Vagina (tissue), 2 donors: Measurements from ENCODE around the gene PCA3.

Source experiments
- POLR2A ChIP-seq, 2 donors: fragments of 450-650 bp; IDR thresholded peaks; one replicate each; pipeline ENCODE4 v1.6.1; 2017; ENCODE audit warnings: antibody characterized with exemption in 2 of 2, mild to moderate bottlenecking in 2 of 2, moderate library complexity in 2 of 2
- TF ChIP-seq, protein P1 (sequence below), 3 experiments: fragments of 450-650 bp in 2 of 3; fragments of 200-600 bp in 1 of 3; sonication (generic) in 1 of 3; IDR thresholded peaks; one replicate each; pipeline ENCODE4 v1.5.1; 2017 to 2019; ENCODE audit warnings: antibody characterized with exemption in 3 of 3, mild to moderate bottlenecking in 2 of 3, moderate library complexity in 2 of 3

DNA sequence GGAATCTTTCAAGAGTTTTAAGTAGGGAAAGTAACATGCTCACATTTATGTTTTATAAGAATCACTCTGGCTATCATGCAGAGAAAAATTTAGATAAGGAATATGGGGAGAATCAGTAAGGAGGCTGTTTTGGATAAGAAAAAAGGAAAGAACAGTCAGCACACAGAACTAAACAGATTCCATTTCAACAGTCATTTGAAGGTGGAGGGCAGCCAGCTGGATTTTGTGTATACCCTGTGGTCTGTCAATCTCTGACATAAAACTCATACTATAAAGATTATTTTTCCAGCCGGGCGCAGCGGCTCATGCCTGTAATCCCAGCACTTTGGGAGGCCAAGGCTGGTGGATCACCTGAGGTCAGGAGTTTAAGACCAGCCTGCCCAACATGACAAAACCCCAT, 64.2 kb downstream of the PCA3 start:
- TF ChIP-seq, protein P1, sequence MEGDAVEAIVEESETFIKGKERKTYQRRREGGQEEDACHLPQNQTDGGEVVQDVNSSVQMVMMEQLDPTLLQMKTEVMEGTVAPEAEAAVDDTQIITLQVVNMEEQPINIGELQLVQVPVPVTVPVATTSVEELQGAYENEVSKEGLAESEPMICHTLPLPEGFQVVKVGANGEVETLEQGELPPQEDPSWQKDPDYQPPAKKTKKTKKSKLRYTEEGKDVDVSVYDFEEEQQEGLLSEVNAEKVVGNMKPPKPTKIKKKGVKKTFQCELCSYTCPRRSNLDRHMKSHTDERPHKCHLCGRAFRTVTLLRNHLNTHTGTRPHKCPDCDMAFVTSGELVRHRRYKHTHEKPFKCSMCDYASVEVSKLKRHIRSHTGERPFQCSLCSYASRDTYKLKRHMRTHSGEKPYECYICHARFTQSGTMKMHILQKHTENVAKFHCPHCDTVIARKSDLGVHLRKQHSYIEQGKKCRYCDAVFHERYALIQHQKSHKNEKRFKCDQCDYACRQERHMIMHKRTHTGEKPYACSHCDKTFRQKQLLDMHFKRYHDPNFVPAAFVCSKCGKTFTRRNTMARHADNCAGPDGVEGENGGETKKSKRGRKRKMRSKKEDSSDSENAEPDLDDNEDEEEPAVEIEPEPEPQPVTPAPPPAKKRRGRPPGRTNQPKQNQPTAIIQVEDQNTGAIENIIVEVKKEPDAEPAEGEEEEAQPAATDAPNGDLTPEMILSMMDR (IDR thresholded peaks at IDR 0.05) = no peak
- no peak for TF ChIP-seq POLR2A (IDR thresholded peaks at IDR 0.05)
